NCI-H146 treated with DMSO at 0.1 percent for 48 hours (cell line): ENCODE measurements around the gene RPS6KC1.
A peak's percentile ranks its signal among the peaks of the same experiment; 100 is the strongest.
"Not testable (repeated sequence)": the region's sequence is repeated elsewhere in the genome, so short reads cannot be mapped to it uniquely, and the experiment has no call there.

Experiments used
- DNase-seq: peaks from one replicate; lab custom pipeline; 2025; ENCODE audit not compliant: unreplicated experiment; lab: John Stamatoyannopoulos, UW

RPS6KC1 gene

GRCh38 chr1:213138391-213138790 lies 87.3 kb downstream of the RPS6KC1 start:
- DNase-seq: peak; percentile 86

- no peak for DNase-seq
Observed at GRCh38 chr1:213138892-213139291, 87.9 kb downstream of the RPS6KC1 start.

GRCh38 chr1:213148905-213149304 lies 97.9 kb downstream of the RPS6KC1 start:
- DNase-seq: no peak

GRCh38 chr1:213150090-213150489 lies 99.0 kb downstream of the RPS6KC1 start:
- not testable (repeated sequence) for DNase-seq

- no peak for DNase-seq
Observed at GRCh38 chr1:213154056-213154685, 103.1 kb downstream of the RPS6KC1 start.

GRCh38 chr1:213159376-213159775 lies 108.3 kb downstream of the RPS6KC1 start:
- DNase-seq: no peak

- DNase-seq: not testable (repeated sequence)
Observed at GRCh38 chr1:213160442-213160841, 109.4 kb downstream of the RPS6KC1 start.

GRCh38 chr1:213162338-213162737 lies 111.3 kb downstream of the RPS6KC1 start:
- DNase-seq: no peak

GRCh38 chr1:213162862-213163261 lies 111.8 kb downstream of the RPS6KC1 start:
- DNase-seq: no peak

GRCh38 chr1:213163278-213163711 lies 112.3 kb downstream of the RPS6KC1 start:
- DNase-seq: no peak

- DNase-seq: no peak
Observed at GRCh38 chr1:213164561-213164960, 113.5 kb downstream of the RPS6KC1 start.

GRCh38 chr1:213166852-213167251 lies 115.8 kb downstream of the RPS6KC1 start:
- DNase-seq: no peak

- no peak for DNase-seq
Observed at GRCh38 chr1:213171711-213172110, 120.7 kb downstream of the RPS6KC1 start.

GRCh38 chr1:213176341-213176740 lies 125.3 kb downstream of the RPS6KC1 start:
- no peak for DNase-seq

- DNase-seq: no peak
Observed at GRCh38 chr1:213179784-213180183, 128.7 kb downstream of the RPS6KC1 start.

- DNase-seq: no peak
Observed at GRCh38 chr1:213180833-213181232, 129.8 kb downstream of the RPS6KC1 start.

GRCh38 chr1:213183036-213183672 lies 132.1 kb downstream of the RPS6KC1 start:
- no peak for DNase-seq

GRCh38 chr1:213186168-213186567 lies 135.1 kb downstream of the RPS6KC1 start:
- no peak for DNase-seq

GRCh38 chr1:213192026-213192425 lies 141.0 kb downstream of the RPS6KC1 start:
- DNase-seq: no peak

GRCh38 chr1:213194383-213194782 lies 143.3 kb downstream of the RPS6KC1 start:
- no peak for DNase-seq

- DNase-seq: no peak
Observed at GRCh38 chr1:213194855-213195254, 143.8 kb downstream of the RPS6KC1 start.

- DNase-seq: not testable (repeated sequence)
Observed at GRCh38 chr1:213196328-213197054, 145.4 kb downstream of the RPS6KC1 start.
